IMR-90 (cell line): Measurements from ENCODE around the gene NCKAP5L. TPM values are rescaled to one million over a fixed set of nuclear protein-coding genes. Genes with fewer than 3 reads are reported as not detected.

Experiments used
- ATAC-seq: fragments of 200-7000 bp; cut with Tn5 transposase; 2 replicates; pipeline ENCODE4 v1.9.1; 2020; ENCODE audit warnings: low read depth, mild to moderate bottlenecking, moderate library complexity
- BruUV-seq: library from RNA; stranded (reverse); fragments of 400-500 nt; replicated peaks from 2 replicates; lab custom pipeline; 2021; lab: Mats Ljungman, UMichigan
- CTCF ChIA-PET: fragments of 300-600 bp; formaldehyde crosslinking; extraction: SDS; loops from one replicate; lab custom pipeline; 2021; ENCODE audit warnings: antibody characterized with exemption; lab: Yijun Ruan, JAX
- POLR2A ChIA-PET: fragments of 300-600 bp; sonication (Branson Sonifier 250); formaldehyde crosslinking; loops from one replicate; lab custom pipeline; 2022; ENCODE audit warnings: antibody characterized with exemption; ENCODE audit not compliant: unreplicated experiment; lab: Charles Lee
- DNase-seq: peaks from one replicate; pipeline ENCODE4 v3.0.0; 2013
- H2AFZ ChIP-seq: replicated peaks from 2 replicates; pipeline ENCODE3; 2013; ENCODE audit warnings: low read length, mild to moderate bottlenecking; ENCODE audit not compliant: poor library complexity
- H2AK5ac ChIP-seq: 2 replicates; pipeline ENCODE4 v1.6.1; 2013; ENCODE audit warnings: low read depth, low read length, inconsistent platforms
- H2AK9ac ChIP-seq: replicated peaks from 2 replicates; pipeline ENCODE3; 2013; ENCODE audit warnings: mild to moderate bottlenecking, low read depth, low read length, moderate library complexity; ENCODE audit not compliant: poor library complexity
- H2BK120ac ChIP-seq: 2 replicates; pipeline ENCODE4 v1.6.1; 2013; ENCODE audit warnings: low read depth, low read length, inconsistent platforms
- H2BK15ac ChIP-seq: 3 replicates; pipeline ENCODE4 v1.6.1; 2013; ENCODE audit warnings: low read depth, low read length, inconsistent platforms
- H2BK20ac ChIP-seq: 2 replicates; pipeline ENCODE4 v1.6.1; 2013; ENCODE audit warnings: low read depth, mild to moderate bottlenecking, inconsistent platforms, low read length, moderate library complexity
- H2BK5ac ChIP-seq: 2 replicates; pipeline ENCODE4 v1.6.1; 2013; ENCODE audit warnings: mild to moderate bottlenecking, low read depth, low read length, inconsistent platforms; ENCODE audit not compliant: poor library complexity, severe bottlenecking
- H3K14ac ChIP-seq: replicated peaks from 2 replicates; pipeline ENCODE4 v1.6.1; 2013; ENCODE audit warnings: low read depth, low read length, inconsistent platforms
- H3K18ac ChIP-seq: 2 replicates; pipeline ENCODE4 v1.6.1; 2013; ENCODE audit warnings: low read depth, low read length, control low read depth
- H3K23ac ChIP-seq: 2 replicates; pipeline ENCODE4 v1.6.1; 2013; ENCODE audit warnings: low read depth, low read length, inconsistent platforms
- H3K27ac ChIP-seq: 2 replicates; pipeline ENCODE4 v1.5.1; 2013; ENCODE audit warnings: mild to moderate bottlenecking, control low read depth, low read length; ENCODE audit not compliant: insufficient read depth
- H3K27me3 ChIP-seq: 2 replicates; pipeline ENCODE4 v1.6.1; 2013; ENCODE audit warnings: low read length; ENCODE audit not compliant: control insufficient read depth, insufficient read depth
- H3K36me3 ChIP-seq: 2 replicates; pipeline ENCODE4 v1.6.1; 2013; ENCODE audit warnings: low read length, mixed read lengths; ENCODE audit not compliant: control insufficient read depth, insufficient read depth
- H3K4ac ChIP-seq: 2 replicates; pipeline ENCODE4 v1.6.1; 2013; ENCODE audit warnings: low read depth, low read length, inconsistent platforms
- H3K4me1 ChIP-seq: 2 replicates; pipeline ENCODE4 v1.6.1; 2013; ENCODE audit warnings: low read length, mixed read lengths; ENCODE audit not compliant: control insufficient read depth, insufficient read depth
- H3K4me2 ChIP-seq: 2 replicates; pipeline ENCODE4 v1.6.1; 2013; ENCODE audit warnings: low read depth, mild to moderate bottlenecking, control low read depth, low read length, moderate library complexity
- H3K4me3 ChIP-seq: 2 replicates; pipeline ENCODE4 v1.5.1; 2013; ENCODE audit warnings: low read depth, mild to moderate bottlenecking, control low read depth, low read length, moderate library complexity; ENCODE audit not compliant: insufficient read depth
- H3K56ac ChIP-seq: 2 replicates; pipeline ENCODE4 v1.6.1; 2013; ENCODE audit warnings: low read length, inconsistent platforms; ENCODE audit not compliant: insufficient read depth; ENCODE audit errors: extremely low read depth
- H3K79me1 ChIP-seq, 2 experiments: 2 replicates each; pipeline ENCODE4 v1.6.1; 2013; ENCODE audit warnings: low read length in 2 of 2, inconsistent platforms in 1 of 2, low read depth in 1 of 2
- H3K9ac ChIP-seq: 2 replicates; pipeline ENCODE4 v1.6.1; 2013; ENCODE audit warnings: low read depth, low read length, control low read depth
- H3K9me1 ChIP-seq: 2 replicates; pipeline ENCODE4 v1.6.1; 2013; ENCODE audit warnings: low read length, inconsistent platforms; ENCODE audit not compliant: insufficient read depth
- H3K9me3 ChIP-seq: 2 replicates; pipeline ENCODE4 v1.6.1; 2013; ENCODE audit warnings: low read length; ENCODE audit not compliant: control insufficient read depth, insufficient read depth
- H4K20me1 ChIP-seq: 2 replicates; pipeline ENCODE4 v1.6.1; 2013; ENCODE audit warnings: low read length, inconsistent platforms; ENCODE audit not compliant: insufficient read depth
- H4K5ac ChIP-seq: 2 replicates; pipeline ENCODE4 v1.6.1; 2013; ENCODE audit warnings: mild to moderate bottlenecking, low read depth, low read length, control low read depth
- H4K8ac ChIP-seq, 2 experiments: 2 replicates each; pipeline ENCODE4 v1.6.1; 2013; ENCODE audit warnings: low read depth in 2 of 2, low read length in 2 of 2, control low read depth in 1 of 2, inconsistent platforms in 1 of 2
- H4K91ac ChIP-seq: 2 replicates; pipeline ENCODE4 v1.6.1; 2013; ENCODE audit warnings: low read depth, low read length, inconsistent platforms; ENCODE audit not compliant: insufficient read depth
- CEBPB ChIP-seq: IDR thresholded peaks from 2 replicates; pipeline ENCODE4 v1.6.1; 2012; ENCODE audit warnings: low read depth, low read length, improper control_type of control experiment
- FOS ChIP-seq: fragments of 150-350 bp; IDR thresholded peaks from 2 replicates; pipeline ENCODE4 v1.6.1; 2016; ENCODE audit warnings: low read depth, low read length
- MAZ ChIP-seq: IDR thresholded peaks from 2 replicates; pipeline ENCODE4 v1.6.1; 2012; ENCODE audit warnings: low read depth, mild to moderate bottlenecking, low read length, improper control_type of control experiment, moderate library complexity, borderline replicate concordance
- RCOR1 ChIP-seq: IDR thresholded peaks from 2 replicates; pipeline ENCODE4 v1.6.1; 2012; ENCODE audit warnings: mild to moderate bottlenecking, low read length, improper control_type of control experiment; ENCODE audit not compliant: insufficient replicate concordance
- SMC3 ChIP-seq: fragments of 150-350 bp; IDR thresholded peaks from 2 replicates; pipeline ENCODE4 v1.6.1; 2016; ENCODE audit warnings: low read depth, mild to moderate bottlenecking, antibody characterized with exemption, low read length, moderate library complexity
- WGBS, 2 experiments: methylation state at CpG; one replicate each; pipeline versions ENCODE4 v1.1.5 to v1.1.7; 2013; ENCODE audit warnings: missing lambda C conversion rate in 2 of 2; ENCODE audit not compliant: insufficient read length in 1 of 2; ENCODE audit errors: extremely low coverage in 2 of 2; 5-methylcytosine and 5-hydroxymethylcytosine counted together
- dilution Hi-C: fragments of 300-500 bp; cut with HindIII; formaldehyde crosslinking; loops from one replicate; pipeline ENCODE4 v1.14.3; 2018; ENCODE audit warnings: low sequenced_read_pairs; ENCODE audit not compliant: unreplicated experiment
- in situ Hi-C: fragments of 300-500 bp; cut with MboI; formaldehyde crosslinking; loops from 3 replicates; pipeline ENCODE4 v1.14.3; 2019; ENCODE audit warnings: low sequenced_read_pairs, inconsistent platforms, mixed read lengths
- intact Hi-C: fragments of 100-400 bp; cut with micrococcal nuclease; formaldehyde crosslinking; loops from 2 replicates; pipeline ENCODE4 v1.10.0; 2022
- polyA plus RNA-seq, 3 experiments: library from polyadenylated mRNA; depleted of rRNA; stranded (reverse); fragments of >200 nt; gene quantifications; 2 replicates each; pipeline ENCODE4 v1.2.3, GENCODE V29; 2012; ENCODE audit warnings: low replicate concordance in 1 of 3
- total RNA-seq: library from RNA; depleted of rRNA; stranded (reverse); fragments of >200 nt; gene quantifications from 2 replicates; pipeline ENCODE4 v1.2.3, GENCODE V29; 2012

Gene NCKAP5L
- total and polyA plus RNA-seq, 2 of the 4 experiments (the other 2 are of a cell fraction), result 6.1 to 14.4 TPM

DNA sequence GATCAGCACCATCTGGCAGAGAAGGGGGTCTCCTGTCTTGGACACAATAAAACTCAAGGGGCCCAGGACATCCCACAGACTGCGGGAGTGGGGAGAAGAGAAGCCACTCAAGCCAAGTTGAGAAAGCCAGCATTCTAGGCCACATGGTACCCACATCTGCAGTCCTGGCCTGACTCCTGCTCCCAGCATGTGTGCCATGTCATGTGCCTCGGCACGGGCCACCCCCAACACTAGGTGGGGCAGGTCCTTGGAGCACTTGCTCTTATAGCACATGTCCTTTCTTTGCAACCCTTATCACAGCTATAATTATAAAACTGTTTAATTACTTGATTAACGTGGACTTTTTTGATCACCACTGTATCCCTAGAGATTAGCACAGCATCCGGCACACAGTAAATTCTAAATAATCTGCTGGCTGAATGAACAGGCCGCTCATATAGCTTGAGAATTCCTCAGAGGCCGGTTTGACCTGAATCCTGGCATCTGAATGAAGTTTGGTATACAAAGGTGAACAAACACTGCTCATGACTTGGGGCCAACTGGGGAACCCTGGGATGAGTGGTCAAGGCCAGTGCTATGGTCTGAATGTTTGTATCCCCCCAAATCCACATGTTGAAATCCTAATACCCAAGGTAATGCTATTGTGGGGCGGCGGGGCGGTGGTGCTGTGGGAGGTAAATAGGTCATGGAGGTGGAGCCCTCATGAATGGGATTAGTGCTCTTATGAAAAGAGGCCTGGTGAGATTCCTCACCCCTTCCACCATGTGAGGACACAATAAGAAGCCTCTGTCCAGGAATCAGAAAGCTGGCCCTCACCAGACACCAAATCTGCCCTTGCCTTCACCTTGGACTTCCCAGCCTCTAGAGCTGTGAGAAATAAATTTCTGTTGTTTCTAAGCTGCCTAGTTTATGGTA lies 6.6 kb downstream of the NCKAP5L start (continued):
- TF ChIP-seq RCOR1 (no peak), SMC3 (no peak)

DNA sequence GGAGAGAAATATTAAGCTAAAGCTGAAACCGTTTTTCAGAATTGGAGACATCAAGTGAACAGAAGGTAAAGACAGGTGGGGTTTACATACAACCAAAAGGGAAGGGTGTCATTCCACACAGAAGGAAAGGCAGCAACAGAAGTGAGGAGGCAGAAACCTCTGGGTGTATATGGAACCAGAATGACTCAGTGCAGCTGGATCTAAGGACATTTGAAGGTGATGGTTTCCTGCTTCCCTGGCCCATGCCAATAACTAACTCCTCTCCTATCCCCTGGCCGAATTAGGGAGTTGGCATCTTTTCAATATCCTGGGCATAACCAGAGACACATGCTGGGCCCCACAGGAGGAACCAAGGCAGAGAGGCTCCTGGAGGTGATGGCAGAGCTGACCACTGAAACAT lies 8.4 kb downstream of the NCKAP5L start:
- Histone ChIP-seq H3K23ac (no peak overlapping the region), H4K8ac (no peak overlapping the region), H3K9me3 (no peaks in the 10 kb centered on the region), H3K14ac (no peak overlapping the region), H4K91ac (no peak overlapping the region), H2AK5ac (no peak overlapping the region), H4K5ac (no peak overlapping the region), H2BK15ac (no peak overlapping the region), H3K4me3 (no peak overlapping the region), H2BK120ac (no peak overlapping the region), H3K4ac (no peak overlapping the region), H3K79me1 (peaks cover 37 to 80% of the 10 kb centered on the region in 2 experiments), H3K4me2 (no peak overlapping the region), H4K20me1 (peaks cover 84% of the 10 kb centered on the region), H3K4me1 (peaks cover 7% of the 10 kb centered on the region; the same call in 1 of the 2 replicates), H3K27me3 (no peaks in the 10 kb centered on the region), H2BK5ac (no peak overlapping the region), H3K9ac (no peak overlapping the region), H2AFZ (no peak overlapping the region), H3K56ac (no peak overlapping the region), H2AK9ac (no peak overlapping the region), H3K36me3 (peaks cover 10% of the 10 kb centered on the region), H3K9me1 (peaks cover 26% of the 10 kb centered on the region), H2BK20ac (no peak overlapping the region), H3K27ac (no peak overlapping the region), H3K18ac (no peak overlapping the region)
- in situ Hi-C loops, result no loop called here
- ChIA-PET CTCF (interaction anchor here (0.6 to 0.7 kb wide), 2 partner anchors 9 to 25 kb away, joined by 3 to 4 read pairs; no protein-coding TSS in a partner anchor), POLR2A (interaction anchor here (0.6 kb wide), 1 partner anchor 50 kb away, joined by 4 read pairs; no protein-coding TSS in a partner anchor)
- DNase-seq (no peak), ATAC-seq (no peak; the same call in 1 of the 2 replicates)
- no peak for TF ChIP-seq FOS
- TF ChIP-seq CEBPB, result no peak
- no peak for TF ChIP-seq MAZ
- dilution Hi-C loops, result no loop called here
- BruUV-seq, result no TSS peak
- intact Hi-C loops, result no loop called here
- WGBS, 2 experiments, result 100% methylated on average over 1 of the region's 2 CpGs; no CpG with 5 or more reads in 1 of the 2 experiments
